Stomach (tissue), 9 donors: ENCODE results near the gene APMAP. TPM values are rescaled to one million over a fixed set of nuclear protein-coding genes. Genes with fewer than 3 reads are reported as not detected.
A peak's percentile ranks its signal among the peaks of the same experiment; 100 is the strongest.

ENCODE experiments used
- DNase-seq, 2 donors: peaks; one replicate each; pipeline versions ENCODE4 v3.0.0 to v3.0.0-alpha.2; 2013 to 2019
- H3K27ac ChIP-seq, 5 donors: fragments of 200-600 bp in 4 of 5; sonication (generic) in 4 of 5; one replicate each; pipeline ENCODE4 v1.5.1; 2013 to 2019; ENCODE audit warnings: mild to moderate bottlenecking in 1 of 5, moderate library complexity in 1 of 5
- H3K27me3 ChIP-seq, 3 donors: fragments of 200-600 bp; sonication (generic); one replicate each; pipeline ENCODE4 v1.5.1; 2017 to 2019; ENCODE audit warnings: mixed run types in 1 of 3
- H3K36me3 ChIP-seq, 4 donors: fragments of 200-600 bp; sonication (generic); 1 replicate in 3 of 4; 2 replicates in 1 of 4; pipeline ENCODE4 v1.5.1; 2016 to 2019
- H3K4me1 ChIP-seq, 4 donors: fragments of 200-600 bp; sonication (generic); one replicate each; pipeline ENCODE4 v1.5.1; 2016 to 2019
- H3K4me3 ChIP-seq, 4 donors: fragments of 200-600 bp; sonication (generic) in 3 of 4; one replicate each; pipeline ENCODE4 v1.5.1; 2016 to 2019; ENCODE audit warnings: mild to moderate bottlenecking in 1 of 4
- H3K9me3 ChIP-seq, 4 donors: fragments of 200-600 bp; sonication (generic); one replicate each; pipeline ENCODE4 v1.5.1; 2016 to 2019
- EP300 ChIP-seq: sonication (generic); formaldehyde crosslinking; IDR thresholded peaks from one replicate; pipeline ENCODE4 v1.6.1; 2017; ENCODE audit warnings: antibody characterized with exemption
- POLR2A ChIP-seq, 4 donors: fragments of 450-650 bp; IDR thresholded peaks; one replicate each; pipeline ENCODE4 v1.6.1; 2016; ENCODE audit warnings: antibody characterized with exemption in 4 of 4, control low read depth in 2 of 4, mild to moderate bottlenecking in 1 of 4, moderate library complexity in 1 of 4
- POLR2AphosphoS5 ChIP-seq, 3 donors: sonication (generic); formaldehyde crosslinking; IDR thresholded peaks; one replicate each; pipeline ENCODE4 v1.6.1; 2016; ENCODE audit warnings: antibody characterized with exemption in 3 of 3
- WGBS, 5 donors: extraction: QIAGEN DNeasy Blood & Tissue Kit in 3 of 5; methylation state at CpG; one replicate each; pipeline versions ENCODE4 v1.1.5 to v1.1.7; 2013 to 2018; 5-methylcytosine and 5-hydroxymethylcytosine counted together
- intact Hi-C: fragments of 100-400 bp; cut with DNase I; formaldehyde crosslinking; loops from one replicate; pipeline ENCODE4 v1.15.1; 2023; ENCODE audit warnings: low total_unique reads
- polyA plus RNA-seq, 3 donors: library from polyadenylated mRNA; stranded (reverse); fragments of 200-250 nt; gene quantifications; one replicate each; pipeline ENCODE4 v1.2.3, GENCODE V29; 2013
- total RNA-seq, 5 donors: library from RNA; depleted of rRNA; stranded (reverse); fragments of >200 nt; gene quantifications; one replicate each; pipeline versions ENCODE4 v1.1.0 to v1.2.3, GENCODE V29; 2014 to 2016
- TF ChIP-seq, protein P1 (sequence below), 7 experiments: fragments of 450-650 bp in 4 of 7; fragments of 200-600 bp in 3 of 7; sonication (generic) in 3 of 7; IDR thresholded peaks; one replicate each; pipeline ENCODE4 v1.5.1; 2016 to 2019; ENCODE audit warnings: antibody characterized with exemption in 7 of 7, control low read depth in 2 of 7, mild to moderate bottlenecking in 1 of 7
- donor health status: healthy with polysubstance abuse.
- donor health status: Bipolar disorder and iron deficiency.
- donor health status: healthy.

Gene APMAP
- total and polyA plus RNA-seq, 8 donors = 12.3 to 55.6 (median 32.1) TPM

DNA sequence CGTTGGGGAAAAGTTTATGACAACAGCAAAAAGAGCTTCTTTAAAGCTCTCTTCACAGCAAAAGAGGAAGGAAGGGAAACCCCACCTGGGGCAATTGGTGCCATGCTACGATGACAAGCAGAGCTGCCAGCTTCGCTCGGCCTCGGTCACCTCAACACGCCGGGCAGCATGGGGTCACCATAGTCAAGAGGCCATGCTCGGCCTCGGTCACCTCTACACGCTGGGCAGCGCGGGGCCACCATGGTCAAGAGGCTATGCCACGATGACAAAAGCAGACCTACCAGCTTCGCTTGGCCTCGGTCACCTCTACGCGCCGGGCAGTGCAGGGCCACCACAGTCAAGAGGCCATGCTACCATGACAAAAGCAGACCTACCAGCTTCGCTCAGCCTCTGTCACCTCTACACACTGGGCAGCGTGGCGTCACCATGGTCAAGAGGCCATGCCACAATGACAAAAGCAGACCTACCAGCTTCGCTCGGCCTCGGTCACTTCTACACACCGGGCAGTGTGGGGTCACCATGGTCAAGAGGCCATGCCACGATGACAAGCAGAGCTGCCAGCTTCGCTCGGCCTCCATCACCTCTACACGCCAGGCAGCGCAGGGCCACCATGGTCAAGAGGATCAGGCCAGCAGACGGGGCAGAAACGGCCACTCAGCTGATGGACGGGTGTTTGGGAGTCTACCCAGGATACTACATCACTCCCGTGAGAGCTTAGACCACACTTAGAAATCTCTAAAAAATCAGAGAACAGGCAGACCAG lies 12.1 kb downstream of the APMAP start:
- WGBS, 5 donors = 94 to 98% (median 97%) methylated on average over 29 to 34 of the region's 34 CpGs
- DNase-seq = no peak
- Histone ChIP-seq H3K4me1 (peaks cover 0 to 25% (median 2%) of the 10 kb centered on the region in 4 donors), H3K27me3 (no peaks in the 10 kb centered on the region), H3K4me3 (no peak overlapping the region), H3K9me3 (peaks cover 0 to 17% (median 5%) of the 10 kb centered on the region in 4 donors), H3K27ac (peak overlapping the region in 1 of 5 donors; percentile 30), H3K36me3 (peaks cover 27 to 81% (median 71%) of the 10 kb centered on the region in 4 donors)
- TF ChIP-seq EP300 (no peak), POLR2AphosphoS5 (IDR thresholded peaks at IDR 0.05) (no peak), POLR2A (IDR thresholded peaks at IDR 0.05) (no peak)
- TF ChIP-seq, protein P1, sequence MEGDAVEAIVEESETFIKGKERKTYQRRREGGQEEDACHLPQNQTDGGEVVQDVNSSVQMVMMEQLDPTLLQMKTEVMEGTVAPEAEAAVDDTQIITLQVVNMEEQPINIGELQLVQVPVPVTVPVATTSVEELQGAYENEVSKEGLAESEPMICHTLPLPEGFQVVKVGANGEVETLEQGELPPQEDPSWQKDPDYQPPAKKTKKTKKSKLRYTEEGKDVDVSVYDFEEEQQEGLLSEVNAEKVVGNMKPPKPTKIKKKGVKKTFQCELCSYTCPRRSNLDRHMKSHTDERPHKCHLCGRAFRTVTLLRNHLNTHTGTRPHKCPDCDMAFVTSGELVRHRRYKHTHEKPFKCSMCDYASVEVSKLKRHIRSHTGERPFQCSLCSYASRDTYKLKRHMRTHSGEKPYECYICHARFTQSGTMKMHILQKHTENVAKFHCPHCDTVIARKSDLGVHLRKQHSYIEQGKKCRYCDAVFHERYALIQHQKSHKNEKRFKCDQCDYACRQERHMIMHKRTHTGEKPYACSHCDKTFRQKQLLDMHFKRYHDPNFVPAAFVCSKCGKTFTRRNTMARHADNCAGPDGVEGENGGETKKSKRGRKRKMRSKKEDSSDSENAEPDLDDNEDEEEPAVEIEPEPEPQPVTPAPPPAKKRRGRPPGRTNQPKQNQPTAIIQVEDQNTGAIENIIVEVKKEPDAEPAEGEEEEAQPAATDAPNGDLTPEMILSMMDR (IDR thresholded peaks at IDR 0.05) = no peak
- intact Hi-C loops = no loop called here

DNA sequence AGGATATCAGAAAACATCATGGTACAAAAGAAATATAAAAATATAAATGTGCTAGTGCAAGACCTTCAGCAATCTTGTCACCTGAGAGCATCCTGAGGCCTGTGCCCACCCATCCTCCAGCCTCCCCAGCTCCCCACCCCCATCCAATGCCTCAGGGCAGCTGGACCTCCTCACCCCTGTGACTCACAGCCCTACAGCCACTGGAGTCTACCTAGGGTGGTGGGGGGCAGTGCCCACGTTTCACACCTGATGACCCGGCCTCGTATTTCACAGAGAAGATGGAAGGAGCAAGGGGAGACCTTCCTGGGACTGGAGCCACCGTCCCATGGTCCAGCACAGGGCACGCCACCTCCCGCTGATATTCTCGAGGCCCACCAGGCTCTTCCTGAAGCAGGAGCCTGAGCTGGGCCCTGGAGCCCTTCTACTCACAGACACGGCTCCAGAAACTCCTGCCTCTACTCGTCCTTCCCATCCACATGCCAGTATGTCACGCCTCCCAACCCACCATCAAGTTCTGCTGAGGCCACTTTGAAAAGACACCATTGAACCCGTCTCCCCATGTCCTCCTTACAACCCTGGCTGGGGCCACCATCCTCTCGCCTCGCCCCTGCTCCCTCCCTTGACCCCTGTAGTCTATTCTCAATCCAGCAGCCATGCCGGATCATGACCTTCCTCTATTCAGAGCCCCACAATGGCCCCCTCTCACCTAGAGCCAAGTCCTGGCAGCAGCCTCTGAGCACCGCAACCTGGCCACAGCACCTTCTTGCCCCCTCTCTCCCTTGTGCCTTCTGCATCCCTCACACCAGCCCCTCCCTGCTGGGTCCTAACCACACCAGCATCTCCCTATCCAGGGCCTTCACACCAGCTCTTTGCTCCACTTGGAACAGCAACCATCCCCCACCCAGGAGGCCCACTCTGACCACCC lies 13.3 kb downstream of the APMAP start:
- 93 to 97% (median 96%) methylated on average over 12 to 15 of the region's 15 CpGs for WGBS, 5 donors
- H3K36me3 ChIP-seq = peaks cover 27 to 87% (median 71%) of the 10 kb centered on the region in 4 donors
- DNase-seq = no peak
- H3K4me1 ChIP-seq = peaks cover 0 to 19% (median 0%) of the 10 kb centered on the region in 4 donors
- peak overlapping the region in 1 of 5 donors; percentile 30 for H3K27ac ChIP-seq
- H3K27me3 ChIP-seq = no peaks in the 10 kb centered on the region
- no peak overlapping the region for H3K4me3 ChIP-seq
- TF ChIP-seq EP300 (no peak), POLR2A (IDR thresholded peaks at IDR 0.05) (no peak), POLR2AphosphoS5 (IDR thresholded peaks at IDR 0.05) (no peak)
- TF ChIP-seq, protein P1 (IDR thresholded peaks at IDR 0.05) = no peak
- peaks cover 0 to 17% (median 5%) of the 10 kb centered on the region in 4 donors for H3K9me3 ChIP-seq
- intact Hi-C loops = no loop called here

DNA sequence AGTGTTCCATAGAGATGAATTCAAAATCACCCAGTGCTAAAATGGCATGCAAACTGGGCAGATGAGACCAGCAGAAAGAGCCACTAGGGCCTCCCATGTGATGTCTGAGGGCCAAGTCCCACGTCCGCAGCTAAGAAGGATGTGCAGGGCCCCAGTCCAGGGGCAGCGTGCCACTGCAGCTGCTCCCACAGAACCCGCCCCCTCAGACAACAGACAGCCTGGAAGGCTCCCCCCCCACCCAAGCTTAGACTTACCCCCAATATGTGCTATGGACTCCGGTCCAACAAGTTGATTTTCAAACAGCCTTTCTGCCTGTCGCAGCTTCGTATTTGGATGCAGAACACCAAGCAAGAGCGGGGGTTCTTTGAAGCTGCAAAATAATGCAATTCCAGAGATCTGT lies 14.0 kb downstream of the APMAP start:
- no peak for DNase-seq
- Histone ChIP-seq H3K4me3 (no peak overlapping the region), H3K9me3 (peaks cover 0 to 17% (median 5%) of the 10 kb centered on the region in 4 donors), H3K36me3 (peaks cover 27 to 89% (median 72%) of the 10 kb centered on the region in 4 donors), H3K27ac (no peak overlapping the region), H3K4me1 (peaks cover 0 to 12% (median 0%) of the 10 kb centered on the region in 4 donors), H3K27me3 (no peaks in the 10 kb centered on the region)
- no peak for TF ChIP-seq EP300
- no peak for TF ChIP-seq POLR2A (IDR thresholded peaks at IDR 0.05)
- TF ChIP-seq, protein P1 (IDR thresholded peaks at IDR 0.05) = no peak
- no peak for TF ChIP-seq POLR2AphosphoS5 (IDR thresholded peaks at IDR 0.05)
- WGBS, 5 donors = 84 to 92% (median 87%) methylated on average over 8 of the region's 8 CpGs
- intact Hi-C loops = no loop called here

DNA sequence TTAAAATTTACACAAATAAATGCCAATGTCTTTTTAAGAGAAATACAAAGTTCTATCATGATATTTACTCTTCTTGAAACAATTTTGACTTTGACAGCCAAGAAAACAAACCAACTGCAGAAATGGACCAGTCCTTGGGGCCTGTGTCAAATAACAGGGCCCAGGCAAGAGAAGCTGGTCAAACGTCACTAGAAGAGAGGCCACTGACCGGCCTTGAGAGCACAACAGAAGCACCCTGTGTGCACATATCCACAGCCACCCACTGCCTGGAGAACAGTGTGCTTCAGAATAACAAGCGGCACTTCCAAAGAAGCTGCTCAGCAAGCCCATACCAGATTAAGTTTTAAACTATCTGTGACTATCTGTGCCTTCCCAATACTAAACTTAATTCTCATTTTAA lies 14.8 kb downstream of the APMAP start:
- 82 to 95% (median 84%) methylated on average over 3 of the region's 3 CpGs for WGBS, 5 donors
- no peak for DNase-seq
- Histone ChIP-seq H3K4me3 (no peak overlapping the region), H3K36me3 (peaks cover 27 to 89% (median 74%) of the 10 kb centered on the region in 4 donors), H3K9me3 (peaks cover 0 to 17% (median 5%) of the 10 kb centered on the region in 4 donors), H3K27me3 (no peaks in the 10 kb centered on the region), H3K27ac (no peak overlapping the region), H3K4me1 (peaks cover 0 to 12% (median 0%) of the 10 kb centered on the region in 4 donors)
- TF ChIP-seq POLR2A (IDR thresholded peaks at IDR 0.05) (no peak), POLR2AphosphoS5 (IDR thresholded peaks at IDR 0.05) (no peak), EP300 (no peak)
- TF ChIP-seq, protein P1 (IDR thresholded peaks at IDR 0.05) = no peak
- intact Hi-C loops = no loop called here
